Adrenal gland (tissue), 5 donors: ENCODE data around the gene EED.
"Not testable (repeated sequence)": the region's sequence is repeated elsewhere in the genome, so short reads cannot be mapped to it uniquely, and the experiment has no call there.

Experiments used
- POLR2A ChIP-seq, 2 donors: fragments of 450-650 bp; IDR thresholded peaks; one replicate each; pipeline ENCODE4 v1.6.1; 2017; ENCODE audit warnings: antibody characterized with exemption in 2 of 2, mild to moderate bottlenecking in 2 of 2, moderate library complexity in 1 of 2
- TF ChIP-seq, protein P1 (sequence below), 6 experiments: fragments of 450-650 bp in 4 of 6; fragments of 200-600 bp in 2 of 6; sonication (generic) in 1 of 6; IDR thresholded peaks; 1 replicate in 5 of 6; 2 replicates in 1 of 6; pipeline versions ENCODE4 v1.5.1 to v1.8.0; 2016 to 2021; ENCODE audit warnings: antibody characterized with exemption in 6 of 6, mild to moderate bottlenecking in 2 of 6, moderate library complexity in 1 of 6
- donor health status: DM: no; HTN: no; CAD: no.

- TF ChIP-seq, protein P1, sequence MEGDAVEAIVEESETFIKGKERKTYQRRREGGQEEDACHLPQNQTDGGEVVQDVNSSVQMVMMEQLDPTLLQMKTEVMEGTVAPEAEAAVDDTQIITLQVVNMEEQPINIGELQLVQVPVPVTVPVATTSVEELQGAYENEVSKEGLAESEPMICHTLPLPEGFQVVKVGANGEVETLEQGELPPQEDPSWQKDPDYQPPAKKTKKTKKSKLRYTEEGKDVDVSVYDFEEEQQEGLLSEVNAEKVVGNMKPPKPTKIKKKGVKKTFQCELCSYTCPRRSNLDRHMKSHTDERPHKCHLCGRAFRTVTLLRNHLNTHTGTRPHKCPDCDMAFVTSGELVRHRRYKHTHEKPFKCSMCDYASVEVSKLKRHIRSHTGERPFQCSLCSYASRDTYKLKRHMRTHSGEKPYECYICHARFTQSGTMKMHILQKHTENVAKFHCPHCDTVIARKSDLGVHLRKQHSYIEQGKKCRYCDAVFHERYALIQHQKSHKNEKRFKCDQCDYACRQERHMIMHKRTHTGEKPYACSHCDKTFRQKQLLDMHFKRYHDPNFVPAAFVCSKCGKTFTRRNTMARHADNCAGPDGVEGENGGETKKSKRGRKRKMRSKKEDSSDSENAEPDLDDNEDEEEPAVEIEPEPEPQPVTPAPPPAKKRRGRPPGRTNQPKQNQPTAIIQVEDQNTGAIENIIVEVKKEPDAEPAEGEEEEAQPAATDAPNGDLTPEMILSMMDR (IDR thresholded peaks at IDR 0.05), result not testable (repeated sequence)
- TF ChIP-seq POLR2A (IDR thresholded peaks at IDR 0.05), result not testable (repeated sequence)
Measured at GRCh38 chr11:86229039-86229330, 15.6 kb upstream of the EED start.
